A673 (cell line): ENCODE data around the gene CCL14.

ENCODE experiments used
- CTCF ChIP-seq: fragments of 300-800, 200-600 bp; sonication (generic); conservative IDR thresholded peaks from 2 replicates; pipeline ENCODE4 v1.5.1; 2017; ENCODE audit warnings: low read depth, mild to moderate bottlenecking, antibody characterized with exemption, low read length, moderate library complexity, mixed read lengths
- EZH2 ChIP-seq: fragments of 200-600 bp; sonication (generic); IDR thresholded peaks from 2 replicates; pipeline ENCODE4 v1.6.1; 2017; ENCODE audit warnings: borderline replicate concordance, low read depth, mild to moderate bottlenecking, mixed read lengths, antibody characterized with exemption, low read length; ENCODE audit not compliant: poor library complexity, severe bottlenecking

DNA sequence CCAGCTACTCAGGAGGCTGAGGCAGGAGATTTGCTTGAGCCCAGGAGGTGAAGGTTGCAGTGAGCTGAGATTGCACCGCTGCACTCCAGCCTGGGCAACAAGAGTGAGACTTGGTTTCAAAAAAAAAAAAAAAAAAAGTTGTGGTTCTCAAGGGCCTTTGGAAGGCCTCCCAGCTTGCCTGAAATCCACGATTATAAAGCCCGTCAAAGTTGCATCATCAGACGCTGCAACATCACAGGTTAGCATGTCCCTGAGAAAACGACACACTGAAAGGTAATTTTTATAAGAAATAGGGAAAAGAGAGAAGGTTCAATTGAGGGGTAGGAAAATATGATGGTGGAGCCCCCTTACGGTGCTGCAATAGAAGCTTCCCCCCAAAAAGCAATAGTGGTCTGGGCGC is 38.4 kb downstream of the CCL14 start:
- TF ChIP-seq CTCF (no peak), EZH2 (no peak)
